K562 (cell line): ENCODE data around the gene FEN1. TPM values are rescaled to one million over a fixed set of nuclear protein-coding genes. Genes with fewer than 3 reads are reported as not detected.

Experiments
- BMI1 ChIP-seq: fragments of 150-350 bp; IDR thresholded peaks from 2 replicates; pipeline ENCODE4 v1.6.1; 2014; ENCODE audit warnings: low read length
- CHD2 ChIP-seq: IDR thresholded peaks from 2 replicates; pipeline ENCODE4 v1.6.1; 2011; ENCODE audit warnings: low read depth, low read length
- E2F3 ChIP-seq: fragments of 250-450 bp; sonication (Bioruptor Pico); IDR thresholded peaks from 2 replicates; pipeline ENCODE4 v1.4.0; 2020; ENCODE audit warnings: mild to moderate bottlenecking
- HOMEZ ChIP-seq: fragments of 250-450 bp; sonication (Bioruptor Pico); IDR thresholded peaks from 2 replicates; pipeline ENCODE4 v1.4.0; 2020; ENCODE audit warnings: mild to moderate bottlenecking, moderate library complexity
- MXD1 ChIP-seq: fragments of 250-450 bp; sonication (Bioruptor Pico); IDR thresholded peaks from 2 replicates; pipeline ENCODE4 v1.8.0; 2021; ENCODE audit warnings: borderline replicate concordance, mild to moderate bottlenecking, moderate library complexity; ENCODE audit not compliant: poor library complexity, severe bottlenecking
- PRDM10 ChIP-seq: fragments of 450-650 bp; IDR thresholded peaks from 2 replicates; pipeline ENCODE4 v1.6.1; 2018; ENCODE audit not compliant: partially characterized antibody
- SAP30 ChIP-seq: fragments of 200-600 bp; sonication (generic); IDR thresholded peaks from 2 replicates; pipeline ENCODE4 v1.6.1; 2012; ENCODE audit warnings: borderline replicate concordance, low read depth, mild to moderate bottlenecking, moderate library complexity, low read length, control low read depth, inconsistent platforms; ENCODE audit not compliant: insufficient read depth, poor library complexity, severe bottlenecking
- SIN3A ChIP-seq, 2 experiments: fragments of 150-350 bp in 1 of 2; IDR thresholded peaks; 2 replicates each; pipeline ENCODE4 v1.6.1; 2011 to 2016; ENCODE audit warnings: borderline replicate concordance in 2 of 2, low read depth in 2 of 2, low read length in 2 of 2, mild to moderate bottlenecking in 2 of 2, moderate library complexity in 2 of 2; ENCODE audit not compliant: control insufficient read depth in 1 of 2
- TRIM25 ChIP-seq: fragments of 450-650 bp; IDR thresholded peaks from 2 replicates; pipeline ENCODE4 v1.7.0; 2016; ENCODE audit warnings: borderline replicate concordance
- ZBED1 ChIP-seq: IDR thresholded peaks from 2 replicates; pipeline ENCODE4 v1.6.1; 2014
- ZBTB33 ChIP-seq: sonication (generic); formaldehyde crosslinking; IDR thresholded peaks from 2 replicates; pipeline ENCODE4 v1.8.1; 2023; ENCODE audit warnings: mild to moderate bottlenecking, missing genetic modification reagents
- ZNF512 ChIP-seq: IDR thresholded peaks from 2 replicates; pipeline ENCODE4 v1.6.1; 2016; ENCODE audit warnings: missing genetic modification characterization, missing compliant biosample characterization
- polyA plus RNA-seq, 8 experiments: library from polyadenylated mRNA; depleted of rRNA in 4 of 8; stranded (reverse) in 5 of 8; unstranded in 3 of 8; fragments of >200 nt; fragmentation: Nextera tagmentation in 2 of 8; fragmentation: Illumina TruSeq in 1 of 8; extraction: Ambion mirVana in 2 of 8; extraction: Trizol in 1 of 8; gene quantifications; 2 replicates each; pipeline versions ENCODE4 v1.2.1 to v1.2.3, GENCODE V29; 2011 to 2014; ENCODE audit warnings: inconsistent platforms in 1 of 8, missing spikeins in 1 of 8
- total RNA-seq, 7 experiments: library from RNA; depleted of rRNA in 6 of 7; stranded (reverse); fragments of >200 nt in 6 of 7; fragmentation: Illumina TruSeq in 2 of 7; extraction: Trizol in 2 of 7; gene quantifications; 2 replicates each; pipeline versions ENCODE4 v1.2.1 to v1.2.3, GENCODE V29; 2011 to 2021; ENCODE audit warnings: low replicate concordance in 1 of 7

The FEN1 gene
- total and polyA plus RNA-seq, 9 of the 15 experiments (the other 6 are each of a cell fraction or from before 2014, with no cell fraction given), result 58.1 to 156 (median 137) TPM

- TF ChIP-seq SIN3A (IDR thresholded peaks at IDR 0.05; ENCODE audit: borderline replicate concordance in 2 of 2, control insufficient read depth in 1 of 2, low read depth in 2 of 2, low read length in 2 of 2) (peak; percentile 88; a peak in 2 of 4 replicates), TRIM25 (peak; percentile 55; the same call in 1 of the 2 replicates), SAP30 (peak; percentile 89), ZBED1 (0 out of 2 replicates have a peak, but pooled peaks have one; percentile 25), ZBTB33 (CRISPR knock-in tag) (peak; percentile 61), E2F3 (CRISPR knock-in tag) (peak; percentile 98), PRDM10 (peak; percentile 78), ZNF512 (no peak), CHD2 (no peak; the same call in 1 of the 2 replicates), BMI1 (no peak), MXD1 (CRISPR knock-in tag) (no peak), HOMEZ (CRISPR knock-in tag) (no peak)
These were observed at the start of gene FEN1, which contains the start of gene TMEM258 (continued) for GRCh38 chr11:61792310-61793082.
